ENCODE results near the gene CACNB4.

DNA sequence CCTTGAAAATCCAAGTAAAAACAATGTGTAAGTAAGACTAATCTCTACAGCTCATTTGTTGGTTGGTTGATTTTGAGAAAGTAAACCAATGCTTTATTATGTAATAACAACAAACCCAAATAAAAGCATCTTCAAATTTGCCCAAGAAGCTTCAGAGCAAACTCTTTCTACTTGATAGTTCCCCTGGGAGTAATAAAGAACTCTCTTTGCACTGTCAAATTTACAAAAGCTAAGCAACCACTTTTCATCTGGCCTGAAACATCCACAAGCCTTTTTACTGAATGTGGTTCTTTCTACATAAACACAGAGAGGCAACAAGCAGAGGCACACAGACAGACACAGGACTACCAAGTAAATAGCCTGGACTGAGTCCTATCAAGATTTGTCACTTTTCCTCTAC, 28.8 kb upstream of the CACNB4 start:
- TF ChIP-seq, protein P1, sequence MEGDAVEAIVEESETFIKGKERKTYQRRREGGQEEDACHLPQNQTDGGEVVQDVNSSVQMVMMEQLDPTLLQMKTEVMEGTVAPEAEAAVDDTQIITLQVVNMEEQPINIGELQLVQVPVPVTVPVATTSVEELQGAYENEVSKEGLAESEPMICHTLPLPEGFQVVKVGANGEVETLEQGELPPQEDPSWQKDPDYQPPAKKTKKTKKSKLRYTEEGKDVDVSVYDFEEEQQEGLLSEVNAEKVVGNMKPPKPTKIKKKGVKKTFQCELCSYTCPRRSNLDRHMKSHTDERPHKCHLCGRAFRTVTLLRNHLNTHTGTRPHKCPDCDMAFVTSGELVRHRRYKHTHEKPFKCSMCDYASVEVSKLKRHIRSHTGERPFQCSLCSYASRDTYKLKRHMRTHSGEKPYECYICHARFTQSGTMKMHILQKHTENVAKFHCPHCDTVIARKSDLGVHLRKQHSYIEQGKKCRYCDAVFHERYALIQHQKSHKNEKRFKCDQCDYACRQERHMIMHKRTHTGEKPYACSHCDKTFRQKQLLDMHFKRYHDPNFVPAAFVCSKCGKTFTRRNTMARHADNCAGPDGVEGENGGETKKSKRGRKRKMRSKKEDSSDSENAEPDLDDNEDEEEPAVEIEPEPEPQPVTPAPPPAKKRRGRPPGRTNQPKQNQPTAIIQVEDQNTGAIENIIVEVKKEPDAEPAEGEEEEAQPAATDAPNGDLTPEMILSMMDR (IDR thresholded peaks at IDR 0.05), result no peak
- no peak for TF ChIP-seq POLR2A (IDR thresholded peaks at IDR 0.05)
